Fibroblast of the aortic adventitia (primary cell): ENCODE results near the gene MAP1S. TPM values are rescaled to one million over a fixed set of nuclear protein-coding genes. Genes with fewer than 3 reads are reported as not detected.

Source experiments
- DNase-seq: peaks from one replicate; pipeline ENCODE4 v3.0.0-alpha.2; 2010; ENCODE audit warnings: low read depth
- H3K4me3 ChIP-seq: 2 replicates; pipeline ENCODE4 v1.5.1; 2011; ENCODE audit warnings: low read depth, mild to moderate bottlenecking, control low read depth, low read length, moderate library complexity
- total RNA-seq: library from RNA; depleted of rRNA; stranded (reverse); fragments of >200 nt; gene quantifications from 2 replicates; pipeline ENCODE4 v1.2.3, GENCODE V29; 2012; ENCODE audit warnings: low replicate concordance
- TF ChIP-seq, protein P1 (sequence below): IDR thresholded peaks from 2 replicates; pipeline ENCODE4 v1.5.1; 2011; ENCODE audit warnings: mild to moderate bottlenecking, low read length, control low read depth, inconsistent platforms; ENCODE audit not compliant: insufficient read depth

The MAP1S gene
- total RNA-seq, 1 donor = 19.3 TPM

DNA sequence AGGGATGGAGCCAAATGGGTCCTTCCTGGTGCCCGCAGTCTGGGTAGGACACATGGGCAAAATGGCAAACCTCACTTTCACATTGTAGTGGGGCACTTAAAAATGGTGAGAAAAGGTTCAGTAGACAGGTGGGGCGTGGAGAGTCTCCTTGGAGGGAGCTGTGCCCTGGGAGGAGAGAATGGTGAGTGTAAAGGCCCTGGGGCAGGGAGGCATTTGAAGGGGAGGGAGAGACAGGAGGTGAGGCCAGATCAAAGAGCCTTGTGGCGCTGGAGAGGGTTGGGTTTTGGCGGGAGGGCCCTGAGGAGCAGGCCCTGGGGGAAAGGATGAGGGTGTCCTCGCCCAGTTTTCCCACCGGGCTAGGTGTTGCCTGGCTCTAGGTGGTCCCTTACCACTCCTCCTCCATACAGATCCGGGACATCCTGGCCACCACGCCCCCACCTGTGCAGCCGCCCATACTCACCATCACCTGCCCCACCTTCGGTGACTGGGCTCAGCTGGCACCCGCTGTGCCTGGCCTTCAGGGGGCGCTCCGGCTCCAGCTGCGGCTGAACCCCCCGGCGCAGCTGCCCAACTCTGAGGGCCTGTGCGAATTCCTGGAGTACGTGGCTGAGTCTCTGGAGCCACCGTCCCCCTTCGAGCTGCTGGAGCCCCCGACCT is 6.3 kb downstream of the MAP1S start:
- TF ChIP-seq, protein P1, sequence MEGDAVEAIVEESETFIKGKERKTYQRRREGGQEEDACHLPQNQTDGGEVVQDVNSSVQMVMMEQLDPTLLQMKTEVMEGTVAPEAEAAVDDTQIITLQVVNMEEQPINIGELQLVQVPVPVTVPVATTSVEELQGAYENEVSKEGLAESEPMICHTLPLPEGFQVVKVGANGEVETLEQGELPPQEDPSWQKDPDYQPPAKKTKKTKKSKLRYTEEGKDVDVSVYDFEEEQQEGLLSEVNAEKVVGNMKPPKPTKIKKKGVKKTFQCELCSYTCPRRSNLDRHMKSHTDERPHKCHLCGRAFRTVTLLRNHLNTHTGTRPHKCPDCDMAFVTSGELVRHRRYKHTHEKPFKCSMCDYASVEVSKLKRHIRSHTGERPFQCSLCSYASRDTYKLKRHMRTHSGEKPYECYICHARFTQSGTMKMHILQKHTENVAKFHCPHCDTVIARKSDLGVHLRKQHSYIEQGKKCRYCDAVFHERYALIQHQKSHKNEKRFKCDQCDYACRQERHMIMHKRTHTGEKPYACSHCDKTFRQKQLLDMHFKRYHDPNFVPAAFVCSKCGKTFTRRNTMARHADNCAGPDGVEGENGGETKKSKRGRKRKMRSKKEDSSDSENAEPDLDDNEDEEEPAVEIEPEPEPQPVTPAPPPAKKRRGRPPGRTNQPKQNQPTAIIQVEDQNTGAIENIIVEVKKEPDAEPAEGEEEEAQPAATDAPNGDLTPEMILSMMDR = peak; percentile 20
- DNase-seq = no peak
- H3K4me3 ChIP-seq = no peak overlapping the region

DNA sequence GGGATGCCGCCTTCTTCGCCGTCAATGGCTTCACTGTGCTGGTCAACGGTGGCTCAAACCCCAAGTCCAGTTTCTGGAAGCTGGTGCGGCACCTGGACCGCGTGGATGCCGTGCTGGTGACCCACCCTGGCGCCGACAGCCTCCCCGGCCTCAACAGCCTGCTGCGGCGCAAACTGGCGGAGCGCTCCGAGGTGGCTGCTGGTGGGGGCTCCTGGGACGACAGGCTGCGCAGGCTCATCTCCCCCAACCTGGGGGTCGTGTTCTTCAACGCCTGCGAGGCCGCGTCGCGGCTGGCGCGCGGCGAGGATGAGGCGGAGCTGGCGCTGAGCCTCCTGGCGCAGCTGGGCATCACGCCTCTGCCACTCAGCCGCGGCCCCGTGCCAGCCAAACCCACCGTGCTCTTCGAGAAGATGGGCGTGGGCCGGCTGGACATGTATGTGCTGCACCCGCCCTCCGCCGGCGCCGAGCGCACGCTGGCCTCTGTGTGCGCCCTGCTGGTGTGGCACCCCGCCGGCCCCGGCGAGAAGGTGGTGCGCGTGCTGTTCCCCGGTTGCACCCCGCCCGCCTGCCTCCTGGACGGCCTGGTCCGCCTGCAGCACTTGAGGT is 7.0 kb downstream of the MAP1S start:
- H3K4me3 ChIP-seq = no peak overlapping the region
- no peak for DNase-seq
- TF ChIP-seq, protein P1 = no peak

DNA sequence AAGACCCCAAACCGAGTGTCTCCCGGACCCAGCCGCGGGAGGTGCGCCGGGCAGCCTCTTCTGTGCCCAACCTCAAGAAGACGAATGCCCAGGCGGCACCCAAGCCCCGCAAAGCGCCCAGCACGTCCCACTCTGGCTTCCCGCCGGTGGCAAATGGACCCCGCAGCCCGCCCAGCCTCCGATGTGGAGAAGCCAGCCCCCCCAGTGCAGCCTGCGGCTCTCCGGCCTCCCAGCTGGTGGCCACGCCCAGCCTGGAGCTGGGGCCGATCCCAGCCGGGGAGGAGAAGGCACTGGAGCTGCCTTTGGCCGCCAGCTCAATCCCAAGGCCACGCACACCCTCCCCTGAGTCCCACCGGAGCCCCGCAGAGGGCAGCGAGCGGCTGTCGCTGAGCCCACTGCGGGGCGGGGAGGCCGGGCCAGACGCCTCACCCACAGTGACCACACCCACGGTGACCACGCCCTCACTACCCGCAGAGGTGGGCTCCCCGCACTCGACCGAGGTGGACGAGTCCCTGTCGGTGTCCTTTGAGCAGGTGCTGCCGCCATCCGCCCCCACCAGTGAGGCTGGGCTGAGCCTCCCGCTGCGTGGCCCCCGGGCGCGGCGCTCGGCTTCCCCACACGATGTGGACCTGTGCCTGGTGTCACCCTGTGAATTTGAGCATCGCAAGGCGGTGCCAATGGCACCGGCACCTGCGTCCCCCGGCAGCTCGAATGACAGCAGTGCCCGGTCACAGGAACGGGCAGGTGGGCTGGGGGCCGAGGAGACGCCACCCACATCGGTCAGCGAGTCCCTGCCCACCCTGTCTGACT is 7.9 kb downstream of the MAP1S start:
- H3K4me3 ChIP-seq = no peak overlapping the region
- DNase-seq = no peak
- TF ChIP-seq, protein P1 = no peak

DNA sequence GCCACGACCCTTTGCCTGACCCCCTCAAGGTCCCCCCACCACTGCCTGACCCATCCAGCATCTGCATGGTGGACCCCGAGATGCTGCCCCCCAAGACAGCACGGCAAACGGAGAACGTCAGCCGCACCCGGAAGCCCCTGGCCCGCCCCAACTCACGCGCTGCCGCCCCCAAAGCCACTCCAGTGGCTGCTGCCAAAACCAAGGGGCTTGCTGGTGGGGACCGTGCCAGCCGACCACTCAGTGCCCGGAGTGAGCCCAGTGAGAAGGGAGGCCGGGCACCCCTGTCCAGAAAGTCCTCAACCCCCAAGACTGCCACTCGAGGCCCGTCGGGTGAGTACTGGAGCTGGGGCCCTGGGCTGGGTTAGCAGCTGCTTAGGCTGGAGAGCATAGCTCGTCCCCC is 8.6 kb downstream of the MAP1S start:
- H3K4me3 ChIP-seq = no peak overlapping the region
- TF ChIP-seq, protein P1 = no peak
- DNase-seq = no peak

GRCh38 chr19:17733127-17733526 is 13.8 kb downstream of the MAP1S start:
- DNase-seq = no peak
- no peak overlapping the region for H3K4me3 ChIP-seq
- TF ChIP-seq, protein P1 = no peak

DNA sequence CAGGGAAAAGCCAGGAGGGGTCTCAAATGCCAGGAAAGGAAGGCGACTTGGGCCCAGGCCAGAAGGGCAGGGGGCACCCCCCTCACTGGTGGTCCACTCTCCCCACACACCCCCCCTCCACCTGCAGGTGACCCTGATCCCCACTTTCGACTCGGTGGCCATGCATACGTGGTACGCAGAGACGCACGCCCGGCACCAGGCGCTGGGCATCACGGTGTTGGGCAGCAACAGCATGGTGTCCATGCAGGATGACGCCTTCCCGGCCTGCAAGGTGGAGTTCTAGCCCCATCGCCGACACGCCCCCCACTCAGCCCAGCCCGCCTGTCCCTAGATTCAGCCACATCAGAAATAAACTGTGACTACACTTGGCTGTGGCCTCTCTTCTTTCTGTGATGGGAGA is 14.9 kb downstream of the MAP1S start:
- TF ChIP-seq, protein P1 = no peak
- H3K4me3 ChIP-seq = no peak overlapping the region
- no peak for DNase-seq
